Endothelial cell of umbilical vein (primary cell): ENCODE measurements around the gene ZGLP1.

Source experiments
- EZH2 ChIP-seq: IDR thresholded peaks from 2 replicates; pipeline ENCODE4 v1.6.1; 2012; ENCODE audit warnings: borderline replicate concordance, low read depth, mild to moderate bottlenecking, moderate library complexity, low read length, inconsistent platforms; ENCODE audit not compliant: severe bottlenecking
- TF ChIP-seq, protein P1 (sequence below), 2 donors: IDR thresholded peaks; 1 replicate in 1 of 2; 2 replicates in 1 of 2; pipeline ENCODE4 v1.5.1; 2011; ENCODE audit warnings: low read length in 2 of 2, mild to moderate bottlenecking in 2 of 2, moderate library complexity in 2 of 2, control low read depth in 1 of 2, inconsistent platforms in 1 of 2, low read depth in 1 of 2; ENCODE audit not compliant: insufficient read depth in 1 of 2; ENCODE audit errors: extremely low read depth in 1 of 2

DNA sequence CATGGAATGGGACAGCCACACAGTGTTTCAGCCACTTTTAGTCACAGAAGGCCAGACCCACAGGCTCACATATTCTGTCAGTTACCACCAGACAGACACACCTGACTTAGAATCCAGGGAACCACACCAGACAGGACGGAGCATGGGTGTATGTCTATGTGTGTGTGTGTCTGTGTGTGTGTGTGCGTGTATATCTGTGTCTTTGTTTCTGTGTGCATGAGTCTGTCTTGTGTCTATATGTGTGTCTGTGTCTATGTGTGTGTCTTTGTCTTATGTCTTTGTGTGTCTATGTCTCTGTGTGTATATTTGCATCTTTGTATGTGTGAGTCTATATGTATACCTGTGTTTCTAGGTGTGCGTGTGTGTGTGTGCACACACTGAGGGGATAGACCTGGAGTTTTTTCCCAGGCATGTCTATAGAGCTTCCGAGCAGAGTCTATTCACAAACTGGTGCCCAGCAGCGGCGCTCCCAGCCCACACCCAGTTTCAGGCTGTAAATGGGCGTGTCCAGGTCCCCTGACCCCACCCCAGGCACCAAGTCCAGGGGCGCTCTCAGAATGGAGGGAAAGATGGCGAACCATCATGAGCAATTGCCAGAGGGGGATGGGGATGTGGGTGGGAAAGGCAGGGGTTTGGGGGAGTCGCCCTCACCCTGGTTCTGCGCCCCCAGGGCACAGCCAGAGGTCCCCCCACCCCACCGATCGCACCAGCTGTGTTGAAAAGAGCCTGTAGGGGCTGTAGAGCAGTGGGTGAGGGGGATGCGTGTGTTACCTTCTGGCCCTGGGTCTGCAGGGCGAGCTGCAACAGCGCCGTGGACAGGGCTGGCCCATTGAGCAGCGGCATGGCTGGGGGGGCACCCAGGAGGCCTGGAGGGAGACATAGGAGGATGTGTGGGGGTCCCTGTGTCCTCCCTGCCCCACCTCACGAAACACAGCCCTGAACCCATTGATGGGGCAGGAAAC lies 12.5 kb upstream of the ZGLP1 start:
- TF ChIP-seq, protein P1, sequence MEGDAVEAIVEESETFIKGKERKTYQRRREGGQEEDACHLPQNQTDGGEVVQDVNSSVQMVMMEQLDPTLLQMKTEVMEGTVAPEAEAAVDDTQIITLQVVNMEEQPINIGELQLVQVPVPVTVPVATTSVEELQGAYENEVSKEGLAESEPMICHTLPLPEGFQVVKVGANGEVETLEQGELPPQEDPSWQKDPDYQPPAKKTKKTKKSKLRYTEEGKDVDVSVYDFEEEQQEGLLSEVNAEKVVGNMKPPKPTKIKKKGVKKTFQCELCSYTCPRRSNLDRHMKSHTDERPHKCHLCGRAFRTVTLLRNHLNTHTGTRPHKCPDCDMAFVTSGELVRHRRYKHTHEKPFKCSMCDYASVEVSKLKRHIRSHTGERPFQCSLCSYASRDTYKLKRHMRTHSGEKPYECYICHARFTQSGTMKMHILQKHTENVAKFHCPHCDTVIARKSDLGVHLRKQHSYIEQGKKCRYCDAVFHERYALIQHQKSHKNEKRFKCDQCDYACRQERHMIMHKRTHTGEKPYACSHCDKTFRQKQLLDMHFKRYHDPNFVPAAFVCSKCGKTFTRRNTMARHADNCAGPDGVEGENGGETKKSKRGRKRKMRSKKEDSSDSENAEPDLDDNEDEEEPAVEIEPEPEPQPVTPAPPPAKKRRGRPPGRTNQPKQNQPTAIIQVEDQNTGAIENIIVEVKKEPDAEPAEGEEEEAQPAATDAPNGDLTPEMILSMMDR (IDR thresholded peaks at IDR 0.05; ENCODE audit: extremely low read depth in 1 of 2, insufficient read depth in 1 of 2, low read depth in 1 of 2, low read length in 2 of 2) = no peak
- no peak for TF ChIP-seq EZH2
